ENCODE measurements around the gene SEC11A. TPM values are rescaled to one million over a fixed set of nuclear protein-coding genes. Genes with fewer than 3 reads are reported as not detected.

Gene SEC11A
- total RNA-seq, 4 donors from 2014 or later = 44.0 to 88.4 (median 63.1) TPM

DNA sequence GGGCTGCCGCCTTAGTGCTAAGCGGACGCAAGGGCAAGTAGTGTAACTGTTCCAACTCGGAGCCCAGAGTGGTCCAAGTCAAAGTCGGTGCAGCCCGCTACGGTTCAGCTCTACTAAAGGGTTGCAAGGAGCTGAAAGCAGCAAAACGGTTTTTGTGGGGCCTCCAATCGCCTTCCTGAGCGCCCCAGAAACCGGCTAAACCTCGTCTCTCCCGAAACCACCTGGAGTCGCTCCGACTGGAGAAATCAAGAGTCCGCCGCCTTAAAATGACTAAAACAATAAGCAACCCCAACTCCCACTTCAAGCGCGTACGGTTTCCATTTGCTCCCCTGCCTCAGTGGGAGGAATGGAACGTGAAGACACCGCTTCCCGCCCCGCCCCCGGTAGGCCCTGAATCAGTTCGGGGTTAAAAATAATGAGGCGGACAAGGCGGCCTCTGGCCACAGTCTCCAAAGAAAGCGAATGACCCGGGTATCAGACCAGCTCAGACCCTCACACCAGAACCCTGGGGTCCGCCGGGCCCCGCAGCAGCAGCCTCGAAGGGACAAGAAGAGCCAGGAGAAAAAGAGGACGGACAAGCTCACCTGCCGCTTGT lies 401 bp downstream of the SEC11A start:
- DNase-seq (ENCODE audit: low spot score in 2 of 2) = peak in 1 of 2 donors; percentile 85
- intact Hi-C loops (cut with DNase I; ENCODE audit: low total_unique reads) = no loop called here
- 0 to 1% methylated on average over 35 to 36 of the region's 36 CpGs for WGBS, 2 donors

DNA sequence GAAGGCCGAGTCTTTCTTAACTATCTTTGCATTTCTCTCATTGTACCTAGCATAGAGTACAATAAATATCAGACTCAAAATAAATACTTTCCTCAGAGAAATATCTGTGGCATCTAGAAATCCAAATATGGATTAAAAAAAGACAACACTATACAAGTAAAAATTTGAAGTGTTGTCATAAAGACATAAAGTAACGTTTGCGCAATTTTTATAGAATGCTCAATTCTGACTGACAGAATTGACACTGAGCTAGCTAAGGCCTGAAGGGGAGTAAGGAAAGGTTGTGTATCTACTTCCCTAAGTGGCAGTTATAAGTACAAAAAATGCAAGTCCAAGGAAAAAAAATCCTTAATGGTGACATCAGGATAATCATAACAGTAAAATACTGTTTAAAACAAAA lies 1.1 kb downstream of the SEC11A start:
- no peak for DNase-seq (ENCODE audit: low spot score in 2 of 2)
- intact Hi-C loops (cut with DNase I; ENCODE audit: low total_unique reads) = no loop called here

More for the DNA sequence above, 401 bp downstream of the SEC11A start:
- no peak for TF ChIP-seq POLR2A (IDR thresholded peaks at IDR 0.05)
- TF ChIP-seq, protein P1, sequence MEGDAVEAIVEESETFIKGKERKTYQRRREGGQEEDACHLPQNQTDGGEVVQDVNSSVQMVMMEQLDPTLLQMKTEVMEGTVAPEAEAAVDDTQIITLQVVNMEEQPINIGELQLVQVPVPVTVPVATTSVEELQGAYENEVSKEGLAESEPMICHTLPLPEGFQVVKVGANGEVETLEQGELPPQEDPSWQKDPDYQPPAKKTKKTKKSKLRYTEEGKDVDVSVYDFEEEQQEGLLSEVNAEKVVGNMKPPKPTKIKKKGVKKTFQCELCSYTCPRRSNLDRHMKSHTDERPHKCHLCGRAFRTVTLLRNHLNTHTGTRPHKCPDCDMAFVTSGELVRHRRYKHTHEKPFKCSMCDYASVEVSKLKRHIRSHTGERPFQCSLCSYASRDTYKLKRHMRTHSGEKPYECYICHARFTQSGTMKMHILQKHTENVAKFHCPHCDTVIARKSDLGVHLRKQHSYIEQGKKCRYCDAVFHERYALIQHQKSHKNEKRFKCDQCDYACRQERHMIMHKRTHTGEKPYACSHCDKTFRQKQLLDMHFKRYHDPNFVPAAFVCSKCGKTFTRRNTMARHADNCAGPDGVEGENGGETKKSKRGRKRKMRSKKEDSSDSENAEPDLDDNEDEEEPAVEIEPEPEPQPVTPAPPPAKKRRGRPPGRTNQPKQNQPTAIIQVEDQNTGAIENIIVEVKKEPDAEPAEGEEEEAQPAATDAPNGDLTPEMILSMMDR (IDR thresholded peaks at IDR 0.05) = no peak
- peak overlapping the region; percentile 81 for H3K4me3 ChIP-seq (ENCODE audit: low read depth, poor library complexity, severe bottlenecking)

GRCh38 chr15:84714372-84714771 lies 1.6 kb downstream of the SEC11A start:
- TF ChIP-seq, protein P1 (IDR thresholded peaks at IDR 0.05) = no peak
- TF ChIP-seq POLR2A (IDR thresholded peaks at IDR 0.05) = no peak
- no peak for DNase-seq (ENCODE audit: low spot score in 2 of 2)
- intact Hi-C loops (cut with DNase I; ENCODE audit: low total_unique reads) = no loop called here
- 76% methylated on average over 5 of the region's 5 CpGs for WGBS, 2 donors
- no peak overlapping the region for H3K4me3 ChIP-seq (ENCODE audit: low read depth, poor library complexity, severe bottlenecking)

More for the DNA sequence above, 1.1 kb downstream of the SEC11A start:
- TF ChIP-seq, protein P1 (IDR thresholded peaks at IDR 0.05) = no peak
- no peak for TF ChIP-seq POLR2A (IDR thresholded peaks at IDR 0.05)
- no peak overlapping the region for H3K4me3 ChIP-seq (ENCODE audit: low read depth, poor library complexity, severe bottlenecking)
- WGBS, 2 donors = 36 to 43% methylated on average over 3 of the region's 3 CpGs

DNA sequence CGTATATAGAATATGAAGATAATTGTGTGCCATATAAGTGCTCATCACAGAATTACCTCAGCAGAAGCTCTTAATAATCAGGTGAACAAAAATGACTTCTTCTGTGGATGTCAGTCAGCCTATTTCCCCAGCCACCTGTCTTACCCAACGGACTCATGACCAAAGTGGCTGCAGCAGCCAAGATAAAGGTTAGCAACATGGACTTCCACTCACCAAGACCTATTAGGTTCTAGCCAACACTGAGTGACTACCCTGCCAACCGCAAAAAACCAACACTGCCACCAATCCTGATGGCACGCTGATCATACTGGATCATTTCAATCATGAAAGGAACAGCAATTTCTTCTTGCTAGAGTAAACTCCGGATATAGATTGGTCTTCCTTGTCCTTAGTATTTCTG lies 12.1 kb downstream of the SEC11A start:
- TF ChIP-seq, protein P1 (IDR thresholded peaks at IDR 0.05) = no peak
- no peak for TF ChIP-seq POLR2A (IDR thresholded peaks at IDR 0.05)
- 94% methylated on average over 5 of the region's 5 CpGs for WGBS, 2 donors
- no peak overlapping the region for H3K4me3 ChIP-seq (ENCODE audit: low read depth, poor library complexity, severe bottlenecking)
- intact Hi-C loops (cut with DNase I; ENCODE audit: low total_unique reads) = no loop called here
- DNase-seq (ENCODE audit: low spot score in 2 of 2) = no peak

GRCh38 chr15:84702961-84703482 lies 12.9 kb downstream of the SEC11A start:
- DNase-seq (ENCODE audit: low spot score in 2 of 2) = peak in 1 of 2 donors; percentile 53
- 35 to 43% methylated on average over 4 of the region's 4 CpGs for WGBS, 2 donors
- no peak overlapping the region for H3K4me3 ChIP-seq (ENCODE audit: low read depth, poor library complexity, severe bottlenecking)
- intact Hi-C loops (cut with DNase I; ENCODE audit: low total_unique reads) = no loop called here
- TF ChIP-seq, protein P1 (IDR thresholded peaks at IDR 0.05) = no peak
- TF ChIP-seq POLR2A (IDR thresholded peaks at IDR 0.05) = no peak

Data from lower leg skin (tissue), 4 donors.